ENCODE measurements around the gene SNCA.

SNCA gene

GRCh38 chr4:89765528-89765927 lies 71.4 kb downstream of the SNCA start:
- no peaks in the 10 kb centered on the region for H3K27me3 ChIP-seq (ENCODE audit: control insufficient read depth, insufficient read depth, low read length)
- H3K27ac ChIP-seq (ENCODE audit: low read depth, low read length) = no peak overlapping the region
- H3K9ac ChIP-seq (ENCODE audit: low read length) = no peak overlapping the region
- H3K4me1 ChIP-seq (ENCODE audit: control insufficient read depth, insufficient read depth, low read length) = no peaks in the 10 kb centered on the region
- no peak overlapping the region for H3K4me3 ChIP-seq (ENCODE audit: low read length)
- no peaks in the 10 kb centered on the region for H3K36me3 ChIP-seq (ENCODE audit: control insufficient read depth, insufficient read depth, low read length)

- no peak overlapping the region for H3K9ac ChIP-seq (ENCODE audit: low read length)
- H3K4me1 ChIP-seq (ENCODE audit: control insufficient read depth, insufficient read depth, low read length) = no peaks in the 10 kb centered on the region
- no peak overlapping the region for H3K27ac ChIP-seq (ENCODE audit: low read depth, low read length)
- H3K36me3 ChIP-seq (ENCODE audit: control insufficient read depth, insufficient read depth, low read length) = no peaks in the 10 kb centered on the region
- no peaks in the 10 kb centered on the region for H3K27me3 ChIP-seq (ENCODE audit: control insufficient read depth, insufficient read depth, low read length)
- no peak overlapping the region for H3K4me3 ChIP-seq (ENCODE audit: low read length)
Observed at GRCh38 chr4:89762311-89762710, 74.7 kb downstream of the SNCA start.

GRCh38 chr4:89759426-89759825 lies 77.5 kb downstream of the SNCA start:
- Histone ChIP-seq H3K27ac (ENCODE audit: low read depth, low read length) (no peak overlapping the region), H3K4me3 (ENCODE audit: low read length) (no peak overlapping the region), H3K36me3 (ENCODE audit: control insufficient read depth, insufficient read depth, low read length) (no peaks in the 10 kb centered on the region), H3K27me3 (ENCODE audit: control insufficient read depth, insufficient read depth, low read length) (no peaks in the 10 kb centered on the region), H3K9ac (ENCODE audit: low read length) (no peak overlapping the region), H3K4me1 (ENCODE audit: control insufficient read depth, insufficient read depth, low read length) (no peaks in the 10 kb centered on the region)

- no peak overlapping the region for H3K27ac ChIP-seq (ENCODE audit: low read depth, low read length)
- no peaks in the 10 kb centered on the region for H3K27me3 ChIP-seq (ENCODE audit: control insufficient read depth, insufficient read depth, low read length)
- H3K4me3 ChIP-seq (ENCODE audit: low read length) = no peak overlapping the region
- peaks cover 5% of the 10 kb centered on the region for H3K4me1 ChIP-seq (ENCODE audit: control insufficient read depth, insufficient read depth, low read length)
- no peak overlapping the region for H3K9ac ChIP-seq (ENCODE audit: low read length)
- H3K36me3 ChIP-seq (ENCODE audit: control insufficient read depth, insufficient read depth, low read length) = no peaks in the 10 kb centered on the region
Observed at GRCh38 chr4:89757154-89757719, 79.7 kb downstream of the SNCA start.

GRCh38 chr4:89755220-89755619 lies 81.7 kb downstream of the SNCA start:
- H3K9ac ChIP-seq (ENCODE audit: low read length) = no peak overlapping the region
- no peaks in the 10 kb centered on the region for H3K27me3 ChIP-seq (ENCODE audit: control insufficient read depth, insufficient read depth, low read length)
- no peaks in the 10 kb centered on the region for H3K36me3 ChIP-seq (ENCODE audit: control insufficient read depth, insufficient read depth, low read length)
- H3K4me1 ChIP-seq (ENCODE audit: control insufficient read depth, insufficient read depth, low read length) = peaks cover 5% of the 10 kb centered on the region
- no peak overlapping the region for H3K27ac ChIP-seq (ENCODE audit: low read depth, low read length)
- no peak overlapping the region for H3K4me3 ChIP-seq (ENCODE audit: low read length)

- Histone ChIP-seq H3K27me3 (ENCODE audit: control insufficient read depth, insufficient read depth, low read length) (no peaks in the 10 kb centered on the region), H3K9ac (ENCODE audit: low read length) (no peak overlapping the region), H3K27ac (ENCODE audit: low read depth, low read length) (no peak overlapping the region), H3K36me3 (ENCODE audit: control insufficient read depth, insufficient read depth, low read length) (no peaks in the 10 kb centered on the region), H3K4me1 (ENCODE audit: control insufficient read depth, insufficient read depth, low read length) (peaks cover 5% of the 10 kb centered on the region), H3K4me3 (ENCODE audit: low read length) (no peak overlapping the region)
Observed at GRCh38 chr4:89754531-89754930, 82.4 kb downstream of the SNCA start.

GRCh38 chr4:89753601-89754066 lies 83.3 kb downstream of the SNCA start:
- peak overlapping the region; percentile 62 for H3K27ac ChIP-seq (ENCODE audit: low read depth, low read length)
- peaks cover 5% of the 10 kb centered on the region for H3K4me1 ChIP-seq (ENCODE audit: control insufficient read depth, insufficient read depth, low read length)
- no peaks in the 10 kb centered on the region for H3K27me3 ChIP-seq (ENCODE audit: control insufficient read depth, insufficient read depth, low read length)
- H3K9ac ChIP-seq (ENCODE audit: low read length) = no peak overlapping the region
- no peaks in the 10 kb centered on the region for H3K36me3 ChIP-seq (ENCODE audit: control insufficient read depth, insufficient read depth, low read length)
- no peak overlapping the region for H3K4me3 ChIP-seq (ENCODE audit: low read length)

GRCh38 chr4:89752932-89753598 lies 83.9 kb downstream of the SNCA start:
- H3K36me3 ChIP-seq (ENCODE audit: control insufficient read depth, insufficient read depth, low read length) = no peaks in the 10 kb centered on the region
- H3K9ac ChIP-seq (ENCODE audit: low read length) = no peak overlapping the region
- H3K4me1 ChIP-seq (ENCODE audit: control insufficient read depth, insufficient read depth, low read length) = peaks cover 5% of the 10 kb centered on the region
- H3K4me3 ChIP-seq (ENCODE audit: low read length) = no peak overlapping the region
- H3K27me3 ChIP-seq (ENCODE audit: control insufficient read depth, insufficient read depth, low read length) = no peaks in the 10 kb centered on the region
- H3K27ac ChIP-seq (ENCODE audit: low read depth, low read length) = peak overlapping the region; percentile 62

GRCh38 chr4:89751416-89751815 lies 85.5 kb downstream of the SNCA start:
- no peaks in the 10 kb centered on the region for H3K27me3 ChIP-seq (ENCODE audit: control insufficient read depth, insufficient read depth, low read length)
- H3K4me3 ChIP-seq (ENCODE audit: low read length) = no peak overlapping the region
- H3K9ac ChIP-seq (ENCODE audit: low read length) = no peak overlapping the region
- no peaks in the 10 kb centered on the region for H3K36me3 ChIP-seq (ENCODE audit: control insufficient read depth, insufficient read depth, low read length)
- peaks cover 5% of the 10 kb centered on the region for H3K4me1 ChIP-seq (ENCODE audit: control insufficient read depth, insufficient read depth, low read length)
- H3K27ac ChIP-seq (ENCODE audit: low read depth, low read length) = no peak overlapping the region

GRCh38 chr4:89746377-89746776 lies 90.6 kb downstream of the SNCA start:
- Histone ChIP-seq H3K27ac (ENCODE audit: low read depth, low read length) (no peak overlapping the region), H3K9ac (ENCODE audit: low read length) (no peak overlapping the region), H3K36me3 (ENCODE audit: control insufficient read depth, insufficient read depth, low read length) (no peaks in the 10 kb centered on the region), H3K27me3 (ENCODE audit: control insufficient read depth, insufficient read depth, low read length) (no peaks in the 10 kb centered on the region), H3K4me1 (ENCODE audit: control insufficient read depth, insufficient read depth, low read length) (no peaks in the 10 kb centered on the region), H3K4me3 (ENCODE audit: low read length) (no peak overlapping the region)

- Histone ChIP-seq H3K36me3 (ENCODE audit: control insufficient read depth, insufficient read depth, low read length) (no peaks in the 10 kb centered on the region), H3K27ac (ENCODE audit: low read depth, low read length) (no peak overlapping the region), H3K4me3 (ENCODE audit: low read length) (no peak overlapping the region), H3K4me1 (ENCODE audit: control insufficient read depth, insufficient read depth, low read length) (no peaks in the 10 kb centered on the region), H3K9ac (ENCODE audit: low read length) (no peak overlapping the region), H3K27me3 (ENCODE audit: control insufficient read depth, insufficient read depth, low read length) (no peaks in the 10 kb centered on the region)
Observed at GRCh38 chr4:89745708-89746107, 91.3 kb downstream of the SNCA start.

GRCh38 chr4:89744914-89745313 lies 92.0 kb downstream of the SNCA start:
- Histone ChIP-seq H3K9ac (ENCODE audit: low read length) (no peak overlapping the region), H3K4me3 (ENCODE audit: low read length) (no peak overlapping the region), H3K4me1 (ENCODE audit: control insufficient read depth, insufficient read depth, low read length) (no peaks in the 10 kb centered on the region), H3K36me3 (ENCODE audit: control insufficient read depth, insufficient read depth, low read length) (no peaks in the 10 kb centered on the region), H3K27me3 (ENCODE audit: control insufficient read depth, insufficient read depth, low read length) (no peaks in the 10 kb centered on the region), H3K27ac (ENCODE audit: low read depth, low read length) (no peak overlapping the region)

GRCh38 chr4:89741768-89742167 lies 95.2 kb downstream of the SNCA start:
- H3K4me3 ChIP-seq (ENCODE audit: low read length) = no peak overlapping the region
- H3K36me3 ChIP-seq (ENCODE audit: control insufficient read depth, insufficient read depth, low read length) = no peaks in the 10 kb centered on the region
- no peak overlapping the region for H3K9ac ChIP-seq (ENCODE audit: low read length)
- no peaks in the 10 kb centered on the region for H3K27me3 ChIP-seq (ENCODE audit: control insufficient read depth, insufficient read depth, low read length)
- no peaks in the 10 kb centered on the region for H3K4me1 ChIP-seq (ENCODE audit: control insufficient read depth, insufficient read depth, low read length)
- no peak overlapping the region for H3K27ac ChIP-seq (ENCODE audit: low read depth, low read length)

All from rectal smooth muscle tissue (tissue), 1 donor.